MM.1S (cell line): ENCODE measurements around the gene PLCH1.
A peak's percentile ranks its signal among the peaks of the same experiment; 100 is the strongest.
"Not testable (repeated sequence)": the region's sequence is repeated elsewhere in the genome, so short reads cannot be mapped to it uniquely, and the experiment has no call there.

Source experiments
- DNase-seq: peaks from one replicate; pipeline ENCODE4 v3.0.0-alpha.2; 2015
- H2AFZ ChIP-seq: fragments of 300-600 bp; sonication (generic); 2 replicates; pipeline ENCODE4 v1.6.0; 2016; ENCODE audit warnings: antibody characterized with exemption, low read length
- H3F3A ChIP-seq: fragments of 300-600 bp; sonication (generic); 2 replicates; pipeline ENCODE4 v1.6.1; 2016; ENCODE audit warnings: mild to moderate bottlenecking, antibody characterized with exemption, low read length, moderate library complexity, mixed read lengths; ENCODE audit not compliant: insufficient read depth
- H3K27ac ChIP-seq: fragments of 300-600 bp; sonication (generic); 2 replicates; pipeline ENCODE4 v1.5.1; 2016; ENCODE audit warnings: mild to moderate bottlenecking, low read length
- H3K27me3 ChIP-seq: fragments of 300-600 bp; sonication (generic); replicated peaks from 2 replicates; pipeline ENCODE4 v1.6.0; 2016; ENCODE audit warnings: low read length; ENCODE audit not compliant: insufficient read depth
- H3K36me3 ChIP-seq: fragments of 300-600 bp; sonication (generic); replicated peaks from 2 replicates; pipeline ENCODE4 v1.6.1; 2016; ENCODE audit warnings: mild to moderate bottlenecking, low read length, mixed read lengths; ENCODE audit not compliant: insufficient read depth
- H3K4me1 ChIP-seq: fragments of 300-600 bp; sonication (generic); 2 replicates; pipeline ENCODE4 v1.6.1; 2016; ENCODE audit warnings: low read length, mixed read lengths
- H3K4me2 ChIP-seq: fragments of 300-600 bp; sonication (generic); 2 replicates; pipeline ENCODE4 v1.6.0; 2016; ENCODE audit warnings: low read depth, low read length
- H3K4me3 ChIP-seq: fragments of 300-600 bp; sonication (generic); 2 replicates; pipeline ENCODE4 v1.5.1; 2016; ENCODE audit warnings: low read length, mixed read lengths
- H3K79me2 ChIP-seq: fragments of 300-600 bp; sonication (generic); 2 replicates; pipeline ENCODE4 v1.6.1; 2016; ENCODE audit warnings: mixed run types, low read length, mixed read lengths
- H3K9ac ChIP-seq: fragments of 300-600 bp; sonication (generic); 2 replicates; pipeline ENCODE4 v1.6.1; 2016; ENCODE audit warnings: low read length, mixed read lengths
- H3K9me2 ChIP-seq: fragments of 300-600 bp; sonication (generic); replicated peaks from 2 replicates; pipeline ENCODE4 v1.6.1; 2016; ENCODE audit warnings: mild to moderate bottlenecking, low read length, mixed read lengths; ENCODE audit not compliant: insufficient read depth
- H3K9me3 ChIP-seq: fragments of 300-600 bp; sonication (generic); replicated peaks from 2 replicates; pipeline ENCODE4 v1.6.1; 2016; ENCODE audit warnings: mild to moderate bottlenecking, low read length, mixed read lengths; ENCODE audit not compliant: insufficient read depth
- H4K20me1 ChIP-seq: fragments of 300-600 bp; sonication (generic); 2 replicates; pipeline ENCODE4 v1.6.1; 2016; ENCODE audit warnings: mild to moderate bottlenecking, low read length, moderate library complexity, mixed read lengths; ENCODE audit not compliant: insufficient read depth
- EZH2 ChIP-seq: fragments of 300-600 bp; sonication (generic); optimal IDR thresholded peaks from 2 replicates; pipeline ENCODE3; 2017; ENCODE audit warnings: low read depth, mild to moderate bottlenecking, antibody characterized with exemption, low read length, mixed read lengths
- EZH2phosphoT487 ChIP-seq: fragments of 300-600 bp; sonication (generic); IDR thresholded peaks from 2 replicates; pipeline ENCODE4 v1.6.1; 2018; ENCODE audit warnings: antibody characterized with exemption, low read length
- TF ChIP-seq, protein P1 (sequence below): fragments of 300-600 bp; sonication (generic); IDR thresholded peaks from 2 replicates; pipeline ENCODE4 v1.5.1; 2016; ENCODE audit warnings: antibody characterized with exemption, low read length, mixed read lengths

PLCH1 gene

GRCh38 chr3:155639462-155640055 is 105.3 kb downstream of the PLCH1 start:
- Histone ChIP-seq H3K4me1 (no peaks in the 10 kb centered on the region), H3K27ac (no peak overlapping the region), H3K79me2 (no peaks in the 10 kb centered on the region), H2AFZ (no peak overlapping the region), H3F3A (no peaks in the 10 kb centered on the region), H4K20me1 (no peaks in the 10 kb centered on the region), H3K4me2 (no peak overlapping the region), H3K9me3 (no peaks in the 10 kb centered on the region), H3K9ac (no peak overlapping the region), H3K9me2 (no peaks in the 10 kb centered on the region), H3K4me3 (no peak overlapping the region), H3K36me3 (no peaks in the 10 kb centered on the region), H3K27me3 (no peaks in the 10 kb centered on the region)
- no peak for DNase-seq
- TF ChIP-seq EZH2phosphoT487 (no peak), EZH2 (no peak)
- TF ChIP-seq, protein P1, sequence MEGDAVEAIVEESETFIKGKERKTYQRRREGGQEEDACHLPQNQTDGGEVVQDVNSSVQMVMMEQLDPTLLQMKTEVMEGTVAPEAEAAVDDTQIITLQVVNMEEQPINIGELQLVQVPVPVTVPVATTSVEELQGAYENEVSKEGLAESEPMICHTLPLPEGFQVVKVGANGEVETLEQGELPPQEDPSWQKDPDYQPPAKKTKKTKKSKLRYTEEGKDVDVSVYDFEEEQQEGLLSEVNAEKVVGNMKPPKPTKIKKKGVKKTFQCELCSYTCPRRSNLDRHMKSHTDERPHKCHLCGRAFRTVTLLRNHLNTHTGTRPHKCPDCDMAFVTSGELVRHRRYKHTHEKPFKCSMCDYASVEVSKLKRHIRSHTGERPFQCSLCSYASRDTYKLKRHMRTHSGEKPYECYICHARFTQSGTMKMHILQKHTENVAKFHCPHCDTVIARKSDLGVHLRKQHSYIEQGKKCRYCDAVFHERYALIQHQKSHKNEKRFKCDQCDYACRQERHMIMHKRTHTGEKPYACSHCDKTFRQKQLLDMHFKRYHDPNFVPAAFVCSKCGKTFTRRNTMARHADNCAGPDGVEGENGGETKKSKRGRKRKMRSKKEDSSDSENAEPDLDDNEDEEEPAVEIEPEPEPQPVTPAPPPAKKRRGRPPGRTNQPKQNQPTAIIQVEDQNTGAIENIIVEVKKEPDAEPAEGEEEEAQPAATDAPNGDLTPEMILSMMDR: no peak

GRCh38 chr3:155638461-155638860 is 106.4 kb downstream of the PLCH1 start:
- H3K27me3 ChIP-seq: not testable (repeated sequence)

DNA sequence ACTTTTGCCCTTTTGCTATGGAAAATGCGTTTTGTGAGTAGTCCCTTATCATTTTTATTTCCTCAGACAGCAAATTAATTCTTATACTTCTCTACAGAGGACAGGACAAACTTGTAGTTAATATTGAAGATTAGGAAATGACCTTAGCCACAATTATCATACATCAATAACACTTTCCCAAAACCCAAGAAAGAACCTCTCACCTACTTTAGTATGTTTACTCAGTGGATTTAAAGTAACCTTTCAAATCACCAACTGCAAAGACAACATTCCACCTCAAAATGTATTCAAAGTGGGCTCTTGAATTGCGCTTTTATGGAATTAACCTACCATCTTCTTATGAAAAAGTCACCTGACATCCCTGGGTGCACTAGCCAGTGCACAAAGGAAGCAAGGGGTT is 107.3 kb downstream of the PLCH1 start:
- Histone ChIP-seq H3K27ac (no peak overlapping the region), H4K20me1 (no peaks in the 10 kb centered on the region), H3K4me1 (no peaks in the 10 kb centered on the region), H3K9me3 (no peaks in the 10 kb centered on the region), H3F3A (no peaks in the 10 kb centered on the region), H3K79me2 (no peaks in the 10 kb centered on the region), H3K36me3 (no peaks in the 10 kb centered on the region), H3K27me3 (no peaks in the 10 kb centered on the region), H3K4me2 (no peak overlapping the region), H3K9me2 (no peaks in the 10 kb centered on the region), H2AFZ (no peak overlapping the region), H3K4me3 (no peak overlapping the region), H3K9ac (no peak overlapping the region)
- TF ChIP-seq EZH2phosphoT487: no peak
- TF ChIP-seq, protein P1: no peak
- TF ChIP-seq EZH2: no peak
- DNase-seq: no peak

More at GRCh38 chr3:155638461-155638860, 106.4 kb downstream of the PLCH1 start:
- not testable (repeated sequence) for H3K36me3 ChIP-seq, DNase-seq, H2AFZ ChIP-seq, H3K79me2 ChIP-seq, H3F3A ChIP-seq, H3K27ac ChIP-seq, H3K9me2 ChIP-seq, H3K4me3 ChIP-seq, H3K9me3 ChIP-seq, H4K20me1 ChIP-seq, H3K9ac ChIP-seq, H3K4me1 ChIP-seq, H3K4me2 ChIP-seq

GRCh38 chr3:155635056-155635455 is 109.8 kb downstream of the PLCH1 start:
- H3K9me3 ChIP-seq: no peaks in the 10 kb centered on the region
- TF ChIP-seq EZH2phosphoT487: no peak
- no peak for TF ChIP-seq EZH2
- TF ChIP-seq, protein P1: no peak
- H3K9ac ChIP-seq: no peak overlapping the region
- no peaks in the 10 kb centered on the region for H3K27me3 ChIP-seq
- no peaks in the 10 kb centered on the region for H3K4me1 ChIP-seq
- H4K20me1 ChIP-seq: no peaks in the 10 kb centered on the region
- H3K9me2 ChIP-seq: no peaks in the 10 kb centered on the region
- H3K4me2 ChIP-seq: no peak overlapping the region
- H3F3A ChIP-seq: no peaks in the 10 kb centered on the region
- H3K4me3 ChIP-seq: no peak overlapping the region
- H2AFZ ChIP-seq: no peak overlapping the region
- H3K79me2 ChIP-seq: no peaks in the 10 kb centered on the region
- no peaks in the 10 kb centered on the region for H3K36me3 ChIP-seq
- H3K27ac ChIP-seq: no peak overlapping the region
- peak; percentile 5 for DNase-seq
